K562 (cell line): Measurements from ENCODE around the gene SAXO2. TPM values are rescaled to one million over a fixed set of nuclear protein-coding genes. Genes with fewer than 3 reads are reported as not detected.

Source experiments
- ATAC-seq: fragments of 200-7000 bp; cut with Tn5 transposase; 3 replicates; pipeline ENCODE4 v1.9.1; 2020; ENCODE audit warnings: moderate library complexity
- BruUV-seq: library from RNA; stranded (reverse); fragments of 400-500 nt; replicated peaks from 2 replicates; lab custom pipeline; 2021; lab: Mats Ljungman, UMichigan
- CTCF ChIA-PET: fragments of 300-600 bp; formaldehyde crosslinking; extraction: SDS; loops from one replicate; lab custom pipeline; 2021; ENCODE audit warnings: low intra/inter-chr PET ratio; lab: Yijun Ruan, JAX
- POLR2A ChIA-PET: fragments of 300-600, 350-650 bp; sonication (Branson Sonifier 250); formaldehyde crosslinking; extraction: SDS; loops from one replicate; lab custom pipeline; 2021; ENCODE audit warnings: antibody characterized with exemption, inconsistent platforms; lab: Yijun Ruan, JAX
- DNase-seq, 4 experiments: peaks; one replicate each; pipeline versions ENCODE4 v3.0.0 to v3.0.0-alpha.2; 2011 to 2018; ENCODE audit warnings: low spot score in 3 of 4, mixed read lengths in 3 of 4; ENCODE audit errors: extremely low read depth in 1 of 4
- FAIRE-seq: peaks from 2 replicates; lab custom pipeline; 2011; peaks lifted over from hg19 to GRCh38; lab: Jason Lieb, UNC
- H2AFZ ChIP-seq: 2 replicates; pipeline ENCODE4 v1.6.0; 2011; ENCODE audit warnings: low read depth, low read length, control low read depth, inconsistent platforms
- H3K27ac ChIP-seq: fragments of 200-600 bp; 3 replicates; pipeline ENCODE4 v1.8.0; 2011; ENCODE audit warnings: low read depth, mild to moderate bottlenecking, control low read depth, inconsistent platforms, low read length, moderate library complexity, mixed read lengths; ENCODE audit errors: extremely low read depth
- H3K27me3 ChIP-seq, 2 experiments: fragments of 300-600 bp in 1 of 2; 2 replicates in 1 of 2; 3 replicates in 1 of 2; pipeline versions ENCODE4 v1.6.0 to v1.8.0; 2011; ENCODE audit warnings: inconsistent platforms in 2 of 2, low read length in 2 of 2, mild to moderate bottlenecking in 1 of 2, mixed read lengths in 1 of 2, moderate library complexity in 1 of 2; ENCODE audit not compliant: control insufficient read depth in 2 of 2, insufficient read depth in 2 of 2
- H3K36me3 ChIP-seq: fragments of 300-600 bp; 3 replicates; pipeline ENCODE4 v1.8.0; 2011; ENCODE audit warnings: mild to moderate bottlenecking, low read length, inconsistent platforms; ENCODE audit not compliant: control insufficient read depth, insufficient read depth
- H3K4me1 ChIP-seq, 2 experiments: fragments of 200-600 bp in 1 of 2; replicated peaks in 1 of 2; 2 replicates in 1 of 2; 3 replicates in 1 of 2; pipeline versions ENCODE4 v1.5.1 to v1.8.0; 2011; ENCODE audit warnings: inconsistent platforms in 2 of 2, low read length in 2 of 2, mild to moderate bottlenecking in 1 of 2, mixed read lengths in 1 of 2, moderate library complexity in 1 of 2; ENCODE audit not compliant: control insufficient read depth in 2 of 2, insufficient read depth in 2 of 2
- H3K4me2 ChIP-seq: 2 replicates; pipeline ENCODE4 v1.6.1; 2011; ENCODE audit warnings: low read length, control low read depth, inconsistent platforms, mixed read lengths; ENCODE audit not compliant: insufficient read depth
- H3K4me3 ChIP-seq: fragments of 200-600 bp; sonication (generic), shearing (Covaris generic); 2 replicates; pipeline ENCODE4 v1.5.1; 2016; ENCODE audit warnings: control low read depth, inconsistent platforms
- H3K79me2 ChIP-seq: fragments of 200-600 bp; 3 replicates; pipeline ENCODE4 v1.8.0; 2011; ENCODE audit warnings: low read length, inconsistent platforms; ENCODE audit not compliant: control insufficient read depth, insufficient read depth
- H3K9ac ChIP-seq, 2 experiments: 2 replicates each; pipeline versions ENCODE4 v1.6.0 to v1.6.1; 2011; ENCODE audit warnings: low read depth in 2 of 2, low read length in 2 of 2, control low read depth in 1 of 2, inconsistent platforms in 1 of 2, mild to moderate bottlenecking in 1 of 2, mixed read lengths in 1 of 2; ENCODE audit not compliant: insufficient read depth in 1 of 2
- H3K9me1 ChIP-seq: one replicate; pipeline ENCODE4 v1.6.0; 2011; ENCODE audit warnings: inconsistent platforms, mild to moderate bottlenecking, low read length, moderate library complexity; ENCODE audit not compliant: control insufficient read depth, insufficient read depth
- H3K9me3 ChIP-seq: replicated peaks from 2 replicates; pipeline ENCODE4 v1.5.1; 2011; ENCODE audit warnings: low read depth, low read length, inconsistent platforms; ENCODE audit not compliant: control insufficient read depth, insufficient read depth
- H4K20me1 ChIP-seq: replicated peaks from 2 replicates; pipeline ENCODE4 v1.6.1; 2011; ENCODE audit warnings: low read length, inconsistent platforms, mixed read lengths; ENCODE audit not compliant: control insufficient read depth, insufficient read depth
- E2F1 ChIP-seq: sonication (generic); formaldehyde crosslinking; IDR thresholded peaks from 2 replicates; pipeline ENCODE4 v1.8.1; 2023; ENCODE audit warnings: mild to moderate bottlenecking, missing genetic modification reagents, moderate library complexity
- FOXM1 ChIP-seq, 2 experiments: fragments of 450-650 bp in 1 of 2; sonication (generic) in 1 of 2; formaldehyde crosslinking in 1 of 2; IDR thresholded peaks; 2 replicates each; pipeline versions ENCODE4 v1.6.1 to v1.9.0; 2017 to 2022; ENCODE audit warnings: low read depth in 2 of 2, mild to moderate bottlenecking in 2 of 2, missing genetic modification reagents in 1 of 2, moderate library complexity in 1 of 2
- GATAD2B ChIP-seq: fragments of 450-650 bp; IDR thresholded peaks from 2 replicates; pipeline ENCODE4 v1.6.1; 2017; ENCODE audit warnings: mild to moderate bottlenecking, borderline replicate concordance
- HDGF ChIP-seq: fragments of 450-650 bp; IDR thresholded peaks from 2 replicates; pipeline ENCODE4 v1.6.1; 2016
- HOXB6 ChIP-seq: fragments of 250-450 bp; sonication (Bioruptor Pico); IDR thresholded peaks from 2 replicates; pipeline ENCODE4 v1.5.1; 2022; ENCODE audit warnings: mild to moderate bottlenecking, borderline replicate concordance
- IFI16 ChIP-seq: fragments of 250-450 bp; sonication (Bioruptor Pico); IDR thresholded peaks from 2 replicates; pipeline ENCODE4 v2.1.2; 2022; ENCODE audit warnings: mild to moderate bottlenecking, inconsistent platforms
- MTA1 ChIP-seq: fragments of 450-650 bp; IDR thresholded peaks from 2 replicates; pipeline ENCODE4 v1.6.1; 2017; ENCODE audit warnings: borderline replicate concordance
- TCF15 ChIP-seq: fragments of 250-450 bp; sonication (Bioruptor Pico); IDR thresholded peaks from 2 replicates; pipeline ENCODE4 v1.8.0; 2022; ENCODE audit warnings: moderate library complexity, mild to moderate bottlenecking, inconsistent platforms
- ZBTB7A ChIP-seq: IDR thresholded peaks from 2 replicates; pipeline ENCODE4 v1.6.1; 2011; ENCODE audit warnings: low read depth, mild to moderate bottlenecking, low read length, moderate library complexity, borderline replicate concordance; ENCODE audit not compliant: control insufficient read depth
- ZC3H4 ChIP-seq: sonication (generic); formaldehyde crosslinking; IDR thresholded peaks from 2 replicates; pipeline ENCODE4 v1.9.0; 2021; ENCODE audit warnings: missing genetic modification reagents, borderline replicate concordance
- ZMIZ1 ChIP-seq, 2 experiments: fragments of 150-350 bp in 1 of 2; IDR thresholded peaks; 2 replicates each; pipeline ENCODE4 v1.6.1; 2012 to 2016; ENCODE audit warnings: low read depth in 2 of 2, low read length in 2 of 2, mild to moderate bottlenecking in 1 of 2, moderate library complexity in 1 of 2
- ZNF232 ChIP-seq: sonication (generic); formaldehyde crosslinking; IDR thresholded peaks from 2 replicates; pipeline ENCODE4 v1.8.0; 2022; ENCODE audit warnings: mild to moderate bottlenecking, missing genetic modification reagents
- ZNF280B ChIP-seq: fragments of 250-450 bp; sonication (Bioruptor Pico); IDR thresholded peaks from 2 replicates; pipeline ENCODE4 v1.5.1; 2021; ENCODE audit warnings: mild to moderate bottlenecking
- ZNF324 ChIP-seq: fragments of 250-450 bp; sonication (Bioruptor Pico); IDR thresholded peaks from 2 replicates; pipeline ENCODE4 v1.4.0; 2020; ENCODE audit warnings: mild to moderate bottlenecking
- ZNF347 ChIP-seq: fragments of 450-650 bp; formaldehyde crosslinking; IDR thresholded peaks from 2 replicates; pipeline ENCODE4 v1.4.0; 2020; ENCODE audit warnings: low read depth, mild to moderate bottlenecking, moderate library complexity
- WGBS: fragments of 100-300 bp; shearing (Covaris generic); methylation state at CpG from one replicate; pipeline ENCODE4 v1.1.6; 2016; ENCODE audit warnings: low coverage, mixed read lengths; ENCODE audit not compliant: insufficient coverage; ENCODE audit errors: missing lambda C conversion rate; 5-methylcytosine and 5-hydroxymethylcytosine counted together
- in situ Hi-C: fragments of 300-500 bp; cut with MboI; formaldehyde crosslinking; loops from 4 replicates; pipeline ENCODE4 v1.15.0; 2018; ENCODE audit warnings: inconsistent platforms, mixed read lengths
- intact Hi-C: fragments of 100-400 bp; cut with micrococcal nuclease; formaldehyde crosslinking; loops from 2 replicates; pipeline ENCODE4 v1.14.2; 2022
- polyA plus RNA-seq, 8 experiments: library from polyadenylated mRNA; depleted of rRNA in 4 of 8; stranded (reverse) in 5 of 8; unstranded in 3 of 8; fragments of >200 nt; fragmentation: Nextera tagmentation in 2 of 8; fragmentation: Illumina TruSeq in 1 of 8; extraction: Ambion mirVana in 2 of 8; extraction: Trizol in 1 of 8; gene quantifications; 2 replicates each; pipeline versions ENCODE4 v1.2.1 to v1.2.3, GENCODE V29; 2011 to 2014; ENCODE audit warnings: inconsistent platforms in 1 of 8, missing spikeins in 1 of 8
- total RNA-seq, 7 experiments: library from RNA; depleted of rRNA in 6 of 7; stranded (reverse); fragments of >200 nt in 6 of 7; fragmentation: Illumina TruSeq in 2 of 7; extraction: Trizol in 2 of 7; gene quantifications; 2 replicates each; pipeline versions ENCODE4 v1.2.1 to v1.2.3, GENCODE V29; 2011 to 2021; ENCODE audit warnings: low replicate concordance in 1 of 7

SAXO2 gene
- total and polyA plus RNA-seq, 9 of the 15 experiments (the other 6 are each of a cell fraction or from before 2014, with no cell fraction given) = 3.1 to 14.2 (median 8.2) TPM

GRCh38 chr15:82301296-82302016, 38.8 kb downstream of the SAXO2 start:
- FAIRE-seq = no peak
- no TSS peak for BruUV-seq
- TF ChIP-seq ZNF232 (CRISPR knock-in tag) (no peak), HOXB6 (CRISPR knock-in tag) (no peak), ZMIZ1 (IDR thresholded peaks at IDR 0.05; ENCODE audit: low read depth in 2 of 2, low read length in 2 of 2) (no peak), E2F1 (CRISPR knock-in tag) (no peak), FOXM1 (IDR thresholded peaks at IDR 0.05; ENCODE audit: low read depth) (no peak), FOXM1 (CRISPR knock-in tag; IDR thresholded peaks at IDR 0.05; ENCODE audit: low read depth) (no peak), ZNF324 (CRISPR knock-in tag) (no peak), ZBTB7A (no peak), MTA1 (no peak), IFI16 (CRISPR knock-in tag) (no peak), ZC3H4 (no peak), HDGF (no peak), ZNF280B (no peak), TCF15 (CRISPR knock-in tag) (no peak), GATAD2B (no peak), ZNF347 (CRISPR knock-in tag) (no peak)

More at GRCh38 chr15:82301296-82302016, 38.8 kb downstream of the SAXO2 start:
- no peak overlapping the region for H3K4me3 ChIP-seq
- DNase-seq = no peak
- intact Hi-C loops = no loop called here
- WGBS = 8% methylated on average over 3 of the region's 3 CpGs
- H3K27me3 ChIP-seq = peaks cover 0 to 4% of the 10 kb centered on the region in 2 experiments; a peak in 2 of 5 replicates
- no peak overlapping the region for H3K9ac ChIP-seq
- no peaks in the 10 kb centered on the region for H3K9me1 ChIP-seq
- in situ Hi-C loops = no loop called here
- ChIA-PET POLR2A (no interaction called here), CTCF (no interaction called here)
- no peaks in the 10 kb centered on the region for H3K9me3 ChIP-seq
- H3K79me2 ChIP-seq = no peaks in the 10 kb centered on the region
- H3K36me3 ChIP-seq = no peaks in the 10 kb centered on the region
- H3K27ac ChIP-seq = no peak overlapping the region
- no peaks in the 10 kb centered on the region for H4K20me1 ChIP-seq
- H3K4me2 ChIP-seq = no peak overlapping the region
- no peak for ATAC-seq
- peaks cover 4 to 10% of the 10 kb centered on the region in 2 experiments; a peak in 3 of 5 replicates for H3K4me1 ChIP-seq
- no peak overlapping the region for H2AFZ ChIP-seq
